Measurements from ENCODE around the gene XCL1.
A peak's percentile ranks its signal among the peaks of the same experiment; 100 is the strongest.

The XCL1 gene

DNA sequence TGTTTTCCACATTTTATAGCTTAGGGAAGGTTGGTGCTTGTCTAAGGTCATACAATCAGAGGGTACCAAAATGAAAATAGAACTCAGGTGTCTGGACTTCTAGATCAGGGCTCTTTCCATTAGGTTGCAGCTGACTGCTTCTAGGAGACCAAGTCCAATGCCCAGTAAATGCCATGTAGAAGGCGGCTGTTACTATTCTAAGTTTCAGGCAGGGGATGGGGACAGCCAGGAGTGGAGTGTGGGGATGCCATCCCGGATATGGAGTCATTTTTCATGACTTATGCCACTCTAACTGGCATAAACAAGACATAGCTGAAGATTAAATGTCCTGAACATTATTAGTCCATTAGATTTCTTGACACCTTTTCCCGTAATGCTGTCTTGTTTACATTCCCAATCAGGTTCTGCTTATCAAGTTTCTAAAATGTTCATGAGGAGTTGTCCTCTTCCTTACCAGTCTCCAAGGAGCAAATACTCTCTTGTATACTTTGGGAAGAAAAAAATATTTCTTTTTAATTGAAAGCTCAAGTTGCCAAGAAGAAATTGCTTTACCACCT, 31.5 kb downstream of the XCL1 start:
- DNase-seq: no peak

DNA sequence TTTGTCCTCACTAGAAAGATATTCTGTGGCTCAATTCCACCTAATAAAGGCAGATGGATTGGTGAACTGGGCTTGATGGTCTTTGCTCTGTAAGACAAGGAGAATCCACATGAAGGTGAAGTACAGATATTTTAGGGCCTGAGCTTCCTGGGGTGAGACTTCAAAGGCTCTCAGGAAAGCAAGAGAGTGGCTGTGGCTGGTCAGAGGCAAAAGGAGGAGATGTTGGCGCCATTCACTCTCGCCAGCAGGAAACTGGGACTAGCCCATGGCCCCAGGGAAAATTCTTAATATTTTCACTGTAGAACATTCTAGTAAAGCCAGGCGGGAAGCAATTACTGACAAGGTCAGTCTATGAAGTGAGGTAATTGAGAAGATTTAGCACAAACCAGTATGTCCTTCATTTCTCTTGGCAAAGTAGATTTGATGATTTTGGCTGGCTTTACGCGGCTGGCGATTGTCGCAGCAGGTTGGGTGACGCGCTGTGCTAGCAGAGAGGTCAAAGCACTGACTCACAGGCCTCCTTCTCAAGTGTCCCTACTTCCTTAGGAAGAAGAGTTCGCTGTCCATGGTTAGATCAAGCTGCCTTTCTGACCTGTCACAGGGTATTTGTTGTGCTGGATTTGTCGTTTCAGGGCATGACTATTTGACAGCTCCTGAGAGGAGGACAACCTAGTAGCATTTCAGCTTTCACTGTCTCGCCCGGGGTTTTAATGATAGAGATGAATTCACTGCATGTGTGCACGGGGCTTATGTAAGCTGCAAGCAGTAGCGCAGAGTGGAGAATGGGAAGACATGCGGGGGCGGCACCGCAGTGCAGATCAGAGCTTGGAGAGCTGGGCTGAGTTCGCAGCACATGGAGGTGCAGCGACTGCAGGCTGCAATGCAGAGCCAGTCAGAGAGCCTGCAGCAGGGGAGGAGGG, 32.7 kb downstream of the XCL1 start:
- no peak for DNase-seq

DNA sequence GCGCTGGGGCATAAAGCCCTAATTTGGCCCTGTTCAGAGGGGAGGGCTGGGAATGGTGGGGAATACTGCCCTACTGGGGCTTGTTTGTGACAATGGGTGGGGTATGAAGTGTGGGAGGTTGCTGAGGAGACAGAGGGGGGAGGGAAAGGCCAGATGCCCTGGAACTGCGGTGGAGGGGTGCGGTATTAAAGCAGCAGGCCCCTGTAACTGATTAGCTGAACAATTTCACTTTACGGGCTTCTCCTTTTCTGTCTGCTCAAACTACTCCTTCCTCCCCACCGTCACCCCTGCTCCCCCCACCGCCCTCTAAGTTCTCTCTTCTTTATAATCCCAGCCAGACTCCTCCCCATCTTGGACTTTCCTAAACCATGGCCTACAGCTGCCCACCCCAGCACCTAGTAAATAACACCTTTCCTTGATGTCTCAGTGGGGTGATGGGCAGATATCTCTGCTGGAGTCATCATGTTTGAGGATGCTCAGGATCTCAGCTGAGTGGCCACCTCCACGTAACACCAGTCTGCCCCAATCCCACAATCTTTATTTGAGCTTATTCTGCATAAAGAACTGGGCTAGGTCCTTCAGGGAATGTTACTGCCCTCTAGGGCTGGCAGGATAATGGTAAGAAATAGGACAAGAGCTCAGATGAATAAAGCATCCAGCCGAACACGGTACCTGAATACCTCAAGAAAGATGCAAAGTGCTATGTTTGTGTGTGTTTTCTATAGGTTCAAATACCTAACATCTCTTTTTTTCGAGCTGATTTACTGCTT, 33.5 kb downstream of the XCL1 start:
- DNase-seq: no peak

DNA sequence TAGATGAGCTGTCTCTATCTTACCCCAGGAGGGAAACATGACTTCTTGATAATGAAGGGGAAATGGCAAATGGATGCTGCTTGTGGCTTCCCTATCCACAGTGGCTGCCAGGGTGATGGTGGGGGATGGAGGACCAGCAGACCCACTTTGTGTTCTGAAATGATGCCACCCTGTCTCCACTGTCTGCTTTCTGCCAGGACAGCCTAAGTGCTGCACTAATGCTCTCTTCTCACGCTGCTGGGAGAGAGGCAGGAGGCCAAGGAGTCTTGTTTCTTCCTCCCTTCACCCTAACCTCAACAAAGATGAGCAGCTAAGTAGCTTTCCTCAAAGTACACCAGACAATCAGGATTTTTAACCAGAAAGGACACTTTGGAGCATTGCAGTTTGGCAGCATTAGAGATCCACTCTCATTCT, 36.6 kb downstream of the XCL1 start:
- no peak for DNase-seq

DNA sequence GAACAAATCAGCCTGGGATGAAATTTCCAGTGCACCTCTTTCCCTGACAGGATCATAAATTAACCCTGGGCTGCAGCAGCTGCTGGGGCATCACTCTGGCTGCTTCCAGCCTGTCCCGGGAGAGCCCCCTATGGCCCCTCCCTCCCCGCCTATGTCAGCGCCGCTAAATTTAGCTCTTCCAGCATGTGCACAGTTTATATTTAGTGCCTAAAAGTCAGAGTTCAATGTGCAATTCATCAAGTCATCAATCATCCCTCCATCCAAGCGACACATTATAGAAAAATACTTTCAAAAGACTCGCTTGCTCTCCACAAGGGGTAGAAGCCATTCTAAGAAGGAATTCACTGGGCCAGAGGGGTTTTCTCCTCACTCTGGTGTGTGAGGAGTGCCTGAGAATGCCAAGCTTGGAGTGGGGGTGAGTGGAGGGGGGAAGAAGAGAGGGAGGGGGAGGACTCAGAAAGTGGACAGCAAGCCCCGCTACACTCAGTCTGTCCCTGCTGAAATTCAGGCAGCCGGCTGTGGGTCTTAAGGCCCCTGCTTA, 37.4 kb downstream of the XCL1 start:
- DNase-seq: no peak

DNA sequence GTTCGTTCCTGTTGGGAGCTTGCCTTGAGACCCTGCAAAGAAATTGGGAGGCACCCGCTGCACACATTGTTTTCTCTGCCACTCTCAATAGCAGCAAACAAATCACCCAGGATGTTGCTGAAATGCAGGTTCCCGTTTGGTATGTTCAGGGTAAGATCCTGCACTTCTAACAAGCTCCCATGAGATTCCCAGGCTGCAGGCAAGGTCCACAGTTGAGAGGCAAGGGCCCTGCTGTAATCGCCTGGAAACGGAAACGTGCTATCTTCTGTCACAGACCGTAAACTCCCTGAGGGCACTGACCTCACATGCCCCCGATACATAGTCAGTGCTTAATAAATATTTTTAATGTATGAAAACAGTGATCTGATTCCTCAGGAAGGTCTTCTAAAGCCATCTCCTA, 37.8 kb downstream of the XCL1 start:
- DNase-seq: no peak

DNA sequence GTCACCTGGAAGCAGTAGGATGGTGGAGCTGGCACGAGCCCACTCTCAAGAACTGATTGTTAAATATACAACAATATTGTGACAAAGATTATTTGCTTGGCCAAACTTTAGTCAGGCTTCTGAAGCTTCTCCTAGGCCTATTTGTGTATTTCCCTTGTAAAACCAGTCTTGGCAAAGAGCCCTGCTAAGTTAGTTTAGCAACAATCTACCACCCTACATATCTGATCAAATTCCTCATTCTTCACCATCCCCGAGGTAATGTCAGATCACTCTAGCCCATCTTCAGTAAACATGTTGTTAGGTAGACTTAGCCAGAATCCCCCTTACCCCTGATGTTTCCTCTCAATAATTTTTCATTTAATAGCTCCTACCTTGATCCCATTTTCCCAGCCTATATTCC, 39.6 kb downstream of the XCL1 start:
- DNase-seq: no peak

DNA sequence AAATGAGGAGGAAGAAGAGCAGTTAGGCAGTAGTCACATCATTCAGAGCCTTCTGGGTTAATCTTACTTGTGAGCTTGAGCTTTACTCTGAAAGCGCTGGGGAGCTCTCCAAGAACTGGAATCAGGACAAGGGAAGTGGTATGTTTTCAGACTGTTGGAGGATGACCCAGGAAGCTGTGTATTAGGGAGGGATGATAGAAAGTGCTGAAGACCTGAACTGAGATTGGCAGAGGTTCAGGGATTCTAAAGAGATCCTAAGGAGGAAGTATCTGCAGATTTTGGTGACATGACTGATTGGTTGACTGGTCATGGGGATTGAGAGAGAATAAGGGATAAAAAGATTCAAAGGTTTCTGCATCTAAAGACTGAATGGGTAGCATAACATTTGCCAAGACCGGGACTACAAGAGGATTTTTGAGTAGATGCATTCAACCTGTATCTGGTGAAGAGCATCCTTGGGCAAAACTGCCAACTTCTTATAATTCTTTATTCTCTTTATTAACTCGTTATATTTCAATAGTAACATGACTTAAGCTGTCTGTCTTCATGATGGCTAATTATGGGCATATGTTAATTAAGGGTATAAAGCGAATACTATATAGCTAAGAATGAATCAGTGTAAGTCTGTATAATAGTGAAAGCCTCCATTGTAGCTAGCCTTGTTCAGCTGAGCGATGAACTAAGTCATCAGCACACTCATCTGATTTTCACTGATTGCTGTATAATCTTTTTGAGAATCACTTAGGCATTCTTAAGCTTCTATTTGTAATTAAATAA, 41.8 kb downstream of the XCL1 start:
- DNase-seq: no peak

DNA sequence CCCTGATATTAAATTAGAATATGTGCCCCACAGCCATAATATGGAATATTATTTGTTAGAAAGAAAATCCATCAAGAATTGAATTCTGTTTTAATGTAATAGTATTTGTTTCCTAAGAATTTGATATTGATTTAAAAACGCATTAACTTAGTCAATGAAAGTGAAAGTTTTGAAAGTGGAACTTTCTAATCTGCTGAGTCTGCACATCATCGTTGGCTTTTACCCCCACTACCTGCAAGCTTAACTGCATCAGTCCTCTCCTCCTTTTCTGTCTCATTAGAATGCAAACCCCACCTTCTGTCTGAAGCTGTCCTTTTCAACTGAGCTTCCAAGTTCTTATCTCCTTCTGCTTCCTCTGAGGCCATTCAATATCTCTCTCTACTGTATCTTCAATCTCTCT, 42.5 kb downstream of the XCL1 start:
- DNase-seq: no peak

DNA sequence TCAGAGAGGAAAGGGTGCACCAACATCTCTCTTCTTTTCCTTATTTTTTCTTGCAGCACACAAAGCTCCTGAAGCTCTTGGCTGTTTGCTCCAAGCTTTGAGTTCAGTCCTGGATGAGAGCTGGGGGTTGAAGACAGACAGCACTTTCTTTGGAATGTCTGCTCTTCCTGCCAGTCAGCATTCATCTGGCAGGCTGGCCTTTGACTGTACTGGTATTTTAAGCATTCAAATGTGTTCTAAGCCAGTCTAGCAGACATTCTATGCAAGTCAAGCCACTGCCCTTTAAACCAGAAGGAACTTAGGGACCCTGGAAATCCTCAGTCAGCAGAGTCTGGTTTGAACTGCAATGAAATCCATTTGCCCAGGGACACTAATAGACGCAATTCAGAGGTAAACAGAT, 45.0 kb downstream of the XCL1 start:
- DNase-seq: no peak

DNA sequence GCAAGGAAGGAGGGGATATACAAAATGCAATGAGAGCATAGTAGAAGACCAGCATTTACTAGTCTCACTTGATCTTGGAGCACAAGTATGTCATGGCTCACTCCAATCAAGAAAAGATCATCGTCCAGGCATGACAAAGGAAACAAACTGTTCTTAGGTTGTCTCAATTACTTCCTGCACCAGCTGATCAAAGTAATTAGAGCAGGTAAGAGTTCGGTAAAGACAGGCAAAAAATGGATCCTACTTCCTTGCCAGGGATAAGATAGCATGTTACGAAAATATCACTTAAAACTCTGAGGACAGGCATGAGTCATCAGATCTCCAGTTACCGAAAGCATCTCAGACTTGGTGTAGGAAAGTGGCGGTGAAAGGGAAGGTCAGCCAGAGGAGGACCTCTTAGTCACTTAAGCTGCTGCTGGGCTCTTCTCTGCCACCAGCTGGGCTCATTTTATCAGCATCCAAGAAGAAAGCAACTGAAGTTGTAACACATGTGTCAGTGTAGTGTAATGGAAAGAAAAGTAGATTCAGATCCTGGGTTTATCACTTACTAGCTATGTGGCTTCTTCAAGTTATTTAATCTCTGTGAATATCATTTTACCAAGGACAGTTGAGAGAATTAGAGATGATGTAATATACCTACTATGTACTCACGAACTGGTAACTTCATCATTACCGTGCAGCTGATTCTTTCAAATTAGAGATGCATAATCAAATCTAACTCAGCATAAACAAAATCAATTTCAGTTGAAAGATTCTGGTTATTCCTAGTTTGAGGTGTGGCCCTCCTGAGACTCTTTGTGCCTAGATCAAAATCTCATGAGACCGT, 46.8 kb downstream of the XCL1 start:
- DNase-seq: no peak

DNA sequence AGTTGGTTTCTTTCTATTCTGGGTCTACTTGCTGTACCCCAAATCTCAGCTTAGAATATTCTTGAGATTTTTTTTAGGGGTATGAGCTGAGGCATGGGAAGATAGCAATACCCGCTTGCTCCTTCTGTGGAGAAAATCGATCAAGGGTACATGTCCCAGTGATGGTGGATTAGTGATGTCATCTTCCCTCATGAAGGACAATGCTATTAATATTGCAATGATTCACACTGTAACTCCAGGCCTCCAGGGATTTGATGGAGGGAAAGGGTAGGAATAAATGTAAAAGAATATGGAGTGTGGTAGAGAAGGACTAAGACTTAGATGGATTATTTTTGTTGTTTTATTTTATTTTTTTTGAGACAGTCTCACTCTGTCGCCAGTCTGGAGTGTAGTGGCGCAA, 47.4 kb downstream of the XCL1 start:
- DNase-seq: no peak

DNA sequence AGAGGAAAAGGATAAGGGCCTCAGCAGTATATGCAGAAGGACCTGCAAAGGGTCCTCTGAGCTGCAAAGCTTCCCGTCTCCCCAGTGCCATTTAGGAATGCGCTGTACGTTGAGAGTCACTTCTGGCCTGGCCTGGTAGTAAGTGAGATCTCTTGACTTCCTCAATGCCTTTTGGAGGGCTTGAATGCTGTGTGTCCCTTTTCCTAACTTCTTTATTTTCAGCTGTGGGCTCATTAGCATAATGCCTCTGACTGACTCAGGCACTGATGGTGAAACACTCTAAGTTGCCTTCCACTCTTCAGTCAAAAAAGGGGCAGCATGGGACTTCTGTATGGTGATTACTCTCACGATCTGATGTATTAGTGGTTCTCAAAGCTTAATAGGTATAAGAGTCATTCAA, 49.9 kb downstream of the XCL1 start:
- DNase-seq: peak; percentile 27

DNA sequence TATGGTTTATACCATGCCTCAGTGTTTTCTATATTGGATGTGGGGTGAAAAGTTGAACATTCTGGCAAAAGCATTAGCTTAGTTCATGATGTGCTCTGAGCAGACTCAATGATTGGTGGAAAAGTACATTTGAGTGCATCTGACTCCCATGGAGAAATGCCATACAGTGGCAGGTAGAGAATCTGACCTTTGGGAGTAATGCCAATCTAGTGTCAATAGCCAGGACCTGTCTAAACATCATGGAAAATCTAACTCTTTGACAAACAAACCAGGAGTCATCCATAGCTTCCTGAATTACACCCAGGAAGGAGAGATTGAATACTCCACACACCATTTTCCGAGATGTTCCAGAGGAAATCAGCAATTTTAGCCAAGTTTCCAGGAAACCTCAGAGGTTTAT, 51.0 kb downstream of the XCL1 start:
- no peak for DNase-seq

DNA sequence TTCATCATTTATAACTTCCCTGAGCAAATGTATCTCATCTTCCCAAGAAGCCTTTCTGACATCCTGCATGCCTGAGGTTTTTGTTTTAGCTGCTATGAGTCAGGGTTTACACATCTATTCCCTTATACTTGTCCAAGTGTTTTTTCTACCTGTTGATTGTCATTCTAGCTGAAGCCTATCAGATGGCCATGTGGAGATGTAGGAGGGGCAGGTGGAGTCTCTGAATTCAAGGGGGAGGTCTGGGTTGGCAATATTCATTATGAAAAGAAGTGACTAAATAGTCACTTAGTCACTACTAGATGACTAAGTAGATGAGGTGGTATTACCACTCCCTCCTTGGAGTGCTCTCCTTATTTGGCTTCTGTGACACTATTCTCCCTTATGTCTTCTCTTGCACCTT, 52.4 kb downstream of the XCL1 start:
- DNase-seq: no peak

DNA sequence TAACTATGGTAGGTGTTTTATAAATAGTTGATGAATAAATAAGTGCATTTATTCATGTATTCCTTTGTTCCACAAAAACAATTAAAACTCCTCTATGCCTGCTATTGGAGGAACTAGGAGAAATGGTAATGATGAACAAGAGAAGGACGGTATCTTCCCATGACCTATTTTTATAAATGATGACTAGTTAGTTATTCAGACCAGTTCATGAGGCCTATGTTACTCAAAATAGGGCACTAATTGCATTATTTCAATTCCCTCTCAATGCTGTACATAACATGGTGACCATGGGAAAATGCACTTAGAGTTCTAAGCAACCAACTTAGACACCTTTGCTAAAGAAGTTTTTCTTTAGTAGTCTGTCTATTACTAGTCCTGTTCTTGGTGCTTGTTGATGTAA, 53.1 kb downstream of the XCL1 start:
- no peak for DNase-seq
